ENCODE results near the gene PELI3. TPM values are rescaled to one million over a fixed set of nuclear protein-coding genes. Genes with fewer than 3 reads are reported as not detected.

The PELI3 gene
- total RNA-seq (10 to 100 TPM; 10.6 to 27.3 (median 18.6) TPM), polyA plus RNA-seq (1 to 10 TPM; 5.2 to 8.4 TPM), total RNA-seq (13.2 reads per million, percentile 41 among the genes with 10 or more reads in this experiment)

DNA sequence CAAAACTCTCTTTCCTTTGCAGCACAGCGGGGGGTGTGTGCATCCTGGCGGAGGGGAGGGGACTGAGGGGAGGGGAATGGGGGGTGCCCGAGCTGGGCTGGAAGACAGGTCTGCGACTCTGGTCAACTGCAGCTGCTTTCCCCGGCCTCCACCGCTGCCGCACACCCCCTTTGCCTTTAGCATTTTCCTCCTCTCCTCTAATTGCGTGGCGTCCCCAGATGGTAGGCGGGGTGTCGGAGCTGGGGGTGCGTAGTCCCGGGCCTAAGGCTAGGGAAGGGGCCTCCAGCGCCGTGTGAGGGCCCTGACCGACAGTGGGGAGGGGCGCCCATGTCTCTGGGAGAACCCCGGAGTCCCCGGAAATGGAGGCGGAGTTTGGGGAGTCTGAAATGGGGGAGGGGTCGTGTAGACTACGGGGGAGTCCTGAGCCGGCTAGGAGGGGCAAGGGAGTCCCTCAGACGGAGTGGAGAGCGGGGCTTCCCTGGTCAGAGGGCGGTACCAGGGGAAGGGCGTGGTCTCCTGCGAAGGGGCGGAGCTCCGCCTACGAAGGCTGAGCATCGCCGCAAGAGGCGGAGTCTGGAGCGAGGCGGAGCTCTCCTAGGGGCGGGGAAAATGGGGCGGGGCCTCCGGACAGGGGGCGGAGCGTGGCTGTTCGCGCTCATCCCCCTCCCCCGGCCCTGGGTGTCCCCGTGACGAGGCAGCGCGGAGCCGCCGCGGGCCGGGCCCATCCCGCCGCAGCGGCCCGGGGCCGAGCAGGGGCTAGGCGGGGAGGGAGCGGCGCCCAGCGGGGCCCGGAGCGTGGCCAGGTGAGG lies at the start of gene PELI3:
TSS of gene PELI3 (plus strand) at position 681 of the 809 bp plus-strand sequence. CDS start 1,224 bp downstream, outside the sequence.
- Histone ChIP-seq H3K4me1 (ENCODE audit: control insufficient read depth in 2 of 2, insufficient read depth in 2 of 2, low read length in 2 of 2) (peaks cover 8 to 10% of the 10 kb centered on the region in 2 donors), H3K27ac (ENCODE audit: low read depth, low read length) (peak within 1 kb of the TSS; percentile 87), H3K27me3 (ENCODE audit: control insufficient read depth in 2 of 2, insufficient read depth in 2 of 2, low read length in 2 of 2) (no peaks in the 10 kb centered on the region), H3K9me3 (ENCODE audit: control insufficient read depth in 2 of 3, low read length in 3 of 3) (no peaks in the 10 kb centered on the region), H3K4me3 (ENCODE audit: low read length) (peak within 1 kb of the TSS; percentile 78), H3K36me3 (ENCODE audit: control insufficient read depth in 2 of 3, insufficient read depth in 3 of 3, low read length in 3 of 3) (no peaks in the 10 kb centered on the region)
- Mint-ChIP-seq H3K36me3 (peaks cover 0 to 14% (median 0%) of the 10 kb centered on the region in 5 donors), H3K4me3 (peak within 1 kb of the TSS; percentile 89 to 96 (median 90)), H3K4me1 (peaks cover 4 to 39% (median 24%) of the 10 kb centered on the region in 7 donors), H3K27me3 (no peaks in the 10 kb centered on the region), H3K9me3 (peaks cover 0 to 7% (median 0%) of the 10 kb centered on the region in 11 donors), H3K27ac (peak within 1 kb of the TSS; percentile 87 to 97 (median 93))
- ATAC-seq: peak; percentile 97
- ChIA-PET CTCF (interaction anchor here (0.6 to 1.3 kb wide), 4 partner anchors 13 to 155 kb away, joined by 3 to 6 read pairs (median 4); partner anchors contain the start of genes DPP3 and MRPL11), POLR2A (interaction anchor here (0.7 to 4.0 kb wide), 8 partner anchors 13 to 211 kb away, joined by 3 to 42 read pairs (median 4); partner anchors contain the start of genes ACTN3, DPP3, MRPL11 and RBM14)
- DNase-seq: peak; percentile 86 to 95 (median 92)
- intact Hi-C loops (cut with micrococcal nuclease): loop anchor here (1.0 to 5.0 kb wide), 15 partner anchors 14 to 1341 kb away; partner anchors contain the start of genes DPP3 (in 2 of the 2), ACTN3 (in 1 of the 2), NPAS4 (in 1 of the 2) and PC (in 1 of the 2)

DNA sequence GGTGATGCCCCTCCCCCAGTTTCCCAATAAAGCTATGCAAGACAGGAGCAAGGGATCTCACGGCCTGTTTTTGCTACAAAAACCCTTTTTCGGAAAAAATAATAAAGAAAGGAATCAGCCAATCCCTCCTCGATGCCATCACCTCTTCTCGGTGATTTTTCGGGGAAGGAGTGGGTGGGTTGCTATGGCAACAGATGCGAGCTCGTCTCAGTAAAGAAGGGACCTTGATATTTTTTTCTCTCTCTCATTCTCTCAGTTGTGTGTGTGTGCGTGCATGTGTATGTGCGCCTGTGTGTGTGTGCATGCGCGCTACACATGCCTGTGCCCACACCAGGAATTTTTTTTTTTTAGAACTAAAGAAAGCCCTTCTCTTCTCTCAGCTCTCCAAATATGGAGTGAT lies 49.7 kb upstream of the PELI3 start:
- ChIA-PET POLR2A (no interaction called here), CTCF (interaction anchor here (0.8 to 1.5 kb wide), 2 partner anchors 14 to 261 kb away, joined by 3 to 4 read pairs; no protein-coding TSS in a partner anchor)

DNA sequence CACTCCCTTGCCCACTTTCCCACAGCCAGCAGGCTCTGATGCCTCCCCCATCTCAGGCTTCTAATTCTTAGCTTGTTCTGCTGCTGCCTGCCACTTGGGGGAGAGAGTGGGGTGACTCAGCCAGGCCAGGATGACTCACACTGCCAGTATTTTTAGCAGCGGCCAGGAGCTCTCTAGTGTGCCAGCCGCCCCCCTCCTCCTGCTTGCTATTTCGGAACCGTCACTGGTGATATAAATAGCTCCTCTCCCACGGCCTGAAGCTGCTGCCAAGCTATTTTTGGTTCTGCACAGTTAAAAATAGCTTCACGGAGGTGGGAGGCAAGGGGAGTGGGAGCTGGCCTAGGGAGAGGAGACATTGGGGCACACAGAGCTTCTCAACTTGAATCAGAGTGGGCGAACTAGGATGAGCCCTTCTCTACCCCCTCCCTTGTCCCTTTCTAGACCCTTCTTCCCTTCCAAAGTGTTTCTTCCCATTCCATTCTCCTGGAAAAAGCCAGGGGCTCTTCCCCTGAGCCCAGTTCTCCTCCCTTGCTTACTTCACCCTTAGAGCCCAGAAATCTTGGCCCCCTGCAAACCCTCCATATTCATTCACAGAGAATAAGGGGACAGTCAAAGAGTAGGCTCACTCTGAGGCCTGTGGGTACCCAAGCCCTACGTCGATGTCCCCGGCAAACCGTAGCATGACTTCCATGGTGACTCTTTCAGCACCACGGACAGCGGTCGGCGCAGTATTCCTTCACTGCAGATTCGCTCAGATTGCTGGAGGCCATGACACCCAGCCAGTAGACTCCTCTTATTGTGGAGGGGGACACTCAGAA lies 48.3 kb upstream of the PELI3 start:
- Mint-ChIP-seq H3K9me3 (peaks cover 0 to 15% (median 8%) of the 10 kb centered on the region in 11 donors), H3K36me3 (peaks cover 0 to 5% (median 3%) of the 10 kb centered on the region in 5 donors), H3K27ac (peak overlapping the region in 4 of 9 donors; percentile 36 to 64 (median 52)), H3K4me3 (no peak overlapping the region), H3K4me1 (peaks cover 9 to 24% (median 10%) of the 10 kb centered on the region in 7 donors), H3K27me3 (peaks cover 28 to 60% (median 58%) of the 10 kb centered on the region in 5 donors)
- ATAC-seq (no peak), DNase-seq (peak; percentile 9 to 71 (median 36))
- Histone ChIP-seq H3K4me1 (ENCODE audit: control insufficient read depth in 2 of 2, insufficient read depth in 2 of 2, low read length in 2 of 2) (no peaks in the 10 kb centered on the region), H3K4me3 (ENCODE audit: low read length) (no peak overlapping the region), H3K27me3 (ENCODE audit: control insufficient read depth in 2 of 2, insufficient read depth in 2 of 2, low read length in 2 of 2) (peaks cover 7 to 22% of the 10 kb centered on the region in 2 donors), H3K27ac (ENCODE audit: low read depth, low read length) (no peak overlapping the region), H3K9me3 (ENCODE audit: control insufficient read depth in 2 of 3, low read length in 3 of 3) (no peaks in the 10 kb centered on the region), H3K36me3 (ENCODE audit: control insufficient read depth in 2 of 3, insufficient read depth in 3 of 3, low read length in 3 of 3) (no peaks in the 10 kb centered on the region)
- intact Hi-C loops (cut with micrococcal nuclease): no loop called here
- CTCF ChIA-PET: interaction anchor here (0.6 to 1.5 kb wide), 4 partner anchors 15 to 260 kb away, joined by 4 to 6 read pairs (median 4); no protein-coding TSS in a partner anchor
- POLR2A ChIA-PET: no interaction called here

More for the DNA sequence above, 49.7 kb upstream of the PELI3 start:
- intact Hi-C loops (cut with micrococcal nuclease): no loop called here
- Mint-ChIP-seq H3K36me3 (peaks cover 0 to 5% (median 3%) of the 10 kb centered on the region in 5 donors), H3K4me3 (no peak overlapping the region), H3K27me3 (peaks cover 28 to 68% (median 63%) of the 10 kb centered on the region in 5 donors), H3K4me1 (peaks cover 9 to 18% (median 10%) of the 10 kb centered on the region in 7 donors), H3K27ac (no peak overlapping the region), H3K9me3 (peaks cover 0 to 15% (median 6%) of the 10 kb centered on the region in 11 donors)
- Histone ChIP-seq H3K36me3 (ENCODE audit: control insufficient read depth in 2 of 3, insufficient read depth in 3 of 3, low read length in 3 of 3) (no peaks in the 10 kb centered on the region), H3K4me3 (ENCODE audit: low read length) (no peak overlapping the region), H3K4me1 (ENCODE audit: control insufficient read depth in 2 of 2, insufficient read depth in 2 of 2, low read length in 2 of 2) (no peaks in the 10 kb centered on the region), H3K27ac (ENCODE audit: low read depth, low read length) (no peak overlapping the region), H3K27me3 (ENCODE audit: control insufficient read depth in 2 of 2, insufficient read depth in 2 of 2, low read length in 2 of 2) (peaks cover 7 to 22% of the 10 kb centered on the region in 2 donors), H3K9me3 (ENCODE audit: control insufficient read depth in 2 of 3, low read length in 3 of 3) (no peaks in the 10 kb centered on the region)
- DNase-seq (peak in 1 of 9 donors; percentile 52), ATAC-seq (no peak)

DNA sequence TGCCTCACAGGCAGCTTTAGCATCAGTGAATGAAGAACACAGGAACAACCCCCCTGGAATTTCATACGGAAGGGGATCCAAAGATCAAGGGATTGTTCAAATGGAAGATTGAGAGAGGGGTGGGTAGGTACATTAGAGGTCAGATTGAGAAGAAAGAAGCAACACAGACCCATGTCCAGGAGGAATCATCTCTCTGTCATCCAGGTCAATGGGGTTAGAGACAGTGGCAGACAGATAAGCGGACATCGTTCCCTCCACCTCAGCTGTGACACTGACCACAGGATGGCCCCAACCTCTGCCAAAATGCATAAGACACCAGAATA lies 47.8 kb upstream of the PELI3 start:
- peak overlapping the region in 4 of 9 donors; percentile 36 to 64 (median 52) for H3K27ac Mint-ChIP-seq
- CTCF ChIA-PET: no interaction called here
- peaks cover 0 to 5% (median 3%) of the 10 kb centered on the region in 5 donors for H3K36me3 Mint-ChIP-seq
- Histone ChIP-seq H3K36me3 (ENCODE audit: control insufficient read depth in 2 of 3, insufficient read depth in 3 of 3, low read length in 3 of 3) (no peaks in the 10 kb centered on the region), H3K27ac (ENCODE audit: low read depth, low read length) (no peak overlapping the region), H3K4me1 (ENCODE audit: control insufficient read depth in 2 of 2, insufficient read depth in 2 of 2, low read length in 2 of 2) (no peaks in the 10 kb centered on the region), H3K27me3 (ENCODE audit: control insufficient read depth in 2 of 2, insufficient read depth in 2 of 2, low read length in 2 of 2) (peaks cover 7 to 22% of the 10 kb centered on the region in 2 donors), H3K9me3 (ENCODE audit: control insufficient read depth in 2 of 3, low read length in 3 of 3) (no peaks in the 10 kb centered on the region), H3K4me3 (ENCODE audit: low read length) (no peak overlapping the region)
- peaks cover 28 to 55% (median 55%) of the 10 kb centered on the region in 5 donors for H3K27me3 Mint-ChIP-seq
- H3K9me3 Mint-ChIP-seq: peaks cover 0 to 15% (median 8%) of the 10 kb centered on the region in 11 donors
- peaks cover 9 to 24% (median 10%) of the 10 kb centered on the region in 7 donors for H3K4me1 Mint-ChIP-seq
- intact Hi-C loops (cut with micrococcal nuclease): no loop called here
- H3K4me3 Mint-ChIP-seq: no peak overlapping the region
- DNase-seq: no peak
- ATAC-seq: no peak
- POLR2A ChIA-PET: no interaction called here

DNA sequence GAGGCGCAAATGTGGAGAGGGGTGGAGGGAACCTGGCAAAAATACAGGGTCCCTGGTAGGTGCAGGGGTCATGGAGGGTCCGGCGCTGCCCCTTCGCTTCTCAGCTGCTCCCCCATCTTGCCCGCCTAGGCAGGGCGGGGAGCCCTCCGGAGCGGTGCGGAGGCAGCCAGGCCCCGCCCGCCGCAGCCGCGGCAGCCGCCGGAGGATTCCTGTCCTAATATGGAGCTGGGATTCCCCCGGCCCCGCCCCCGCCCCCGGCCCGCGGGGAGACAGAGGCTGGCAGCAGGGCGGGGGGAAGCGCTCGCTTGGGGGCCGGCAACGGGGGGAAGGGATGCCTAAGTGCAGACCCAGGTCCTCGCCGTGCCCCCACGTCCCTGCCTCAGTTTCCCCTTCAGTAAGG lies 46.9 kb upstream of the PELI3 start:
- Mint-ChIP-seq H3K27ac (peak overlapping the region in 2 of 9 donors; percentile 36 to 72), H3K36me3 (peaks cover 0 to 5% (median 3%) of the 10 kb centered on the region in 5 donors), H3K4me3 (peak overlapping the region in 1 of 10 donors; percentile 68), H3K27me3 (peaks cover 23 to 47% (median 46%) of the 10 kb centered on the region in 5 donors), H3K9me3 (peaks cover 0 to 15% (median 8%) of the 10 kb centered on the region in 11 donors), H3K4me1 (peaks cover 9 to 24% (median 10%) of the 10 kb centered on the region in 7 donors)
- DNase-seq (no peak), ATAC-seq (no peak)
- intact Hi-C loops (cut with micrococcal nuclease): loop anchor here in 1 of 2 donors (5.0 kb wide), 1 partner anchor 257 kb away; the partner anchor contains the start of gene RBM4B
- Histone ChIP-seq H3K4me3 (ENCODE audit: low read length) (no peak overlapping the region), H3K27me3 (ENCODE audit: control insufficient read depth in 2 of 2, insufficient read depth in 2 of 2, low read length in 2 of 2) (peaks cover 7 to 22% of the 10 kb centered on the region in 2 donors), H3K36me3 (ENCODE audit: control insufficient read depth in 2 of 3, insufficient read depth in 3 of 3, low read length in 3 of 3) (no peaks in the 10 kb centered on the region), H3K4me1 (ENCODE audit: control insufficient read depth in 2 of 2, insufficient read depth in 2 of 2, low read length in 2 of 2) (no peaks in the 10 kb centered on the region), H3K27ac (ENCODE audit: low read depth, low read length) (no peak overlapping the region), H3K9me3 (ENCODE audit: control insufficient read depth in 2 of 3, low read length in 3 of 3) (no peaks in the 10 kb centered on the region)
- POLR2A ChIA-PET: no interaction called here
- CTCF ChIA-PET: interaction anchor here (2.7 kb wide), 1 partner anchor 11 kb away, joined by 9 read pairs; no protein-coding TSS in a partner anchor

Data from naive thymus-derived CD4-positive, alpha-beta T cell (primary cell).